Prostate gland (tissue), 2 donors: ENCODE data around the gene AGBL4. TPM values are rescaled to one million over a fixed set of nuclear protein-coding genes. Genes with fewer than 3 reads are reported as not detected.

Experiments used
- DNase-seq: peaks from one replicate; pipeline ENCODE4 v3.0.0-alpha.2; 2019; ENCODE audit warnings: low spot score
- H3K27ac ChIP-seq, 2 donors: fragments of 200-600 bp; sonication (generic); 2 replicates each; pipeline ENCODE4 v1.5.1; 2017 to 2019
- H3K27me3 ChIP-seq: fragments of 200-600 bp; sonication (generic); replicated peaks from 2 replicates; pipeline ENCODE4 v1.5.1; 2019; ENCODE audit not compliant: insufficient read depth
- H3K36me3 ChIP-seq, 2 donors: fragments of 200-600 bp; sonication (generic); 1 replicate in 1 of 2; 2 replicates in 1 of 2; pipeline versions ENCODE4 v1.5.1 to v1.8.1; 2017 to 2019
- H3K4me1 ChIP-seq: fragments of 200-600 bp; sonication (generic); replicated peaks from 2 replicates; pipeline ENCODE4 v1.5.1; 2019
- H3K4me3 ChIP-seq, 2 donors: fragments of 200-600 bp; sonication (generic); 2 replicates each; pipeline ENCODE4 v1.5.1; 2017 to 2019
- H3K9me3 ChIP-seq: fragments of 200-600 bp; sonication (generic); 2 replicates; pipeline ENCODE4 v1.5.1; 2017
- POLR2A ChIP-seq: fragments of 450-650 bp; IDR thresholded peaks from one replicate; pipeline ENCODE4 v1.6.1; 2016; ENCODE audit warnings: antibody characterized with exemption, mild to moderate bottlenecking
- POLR2AphosphoS5 ChIP-seq: sonication (generic); formaldehyde crosslinking; IDR thresholded peaks from one replicate; pipeline ENCODE4 v1.6.1; 2017; ENCODE audit warnings: antibody characterized with exemption
- WGBS: methylation state at CpG from one replicate; pipeline ENCODE4 v1.1.5; 2018; 5-methylcytosine and 5-hydroxymethylcytosine counted together
- intact Hi-C: fragments of 100-400 bp; cut with DNase I; formaldehyde crosslinking; loops from one replicate; pipeline ENCODE4 v1.14.2; 2022
- total RNA-seq, 2 donors: library from RNA; depleted of rRNA; stranded (reverse); fragments of >200 nt; gene quantifications; one replicate each; pipeline ENCODE4 v1.1.0, GENCODE V29; 2016
- TF ChIP-seq, protein P1 (sequence below), 4 experiments: fragments of 200-600 bp in 2 of 4; fragments of 450-650 bp in 2 of 4; sonication (generic) in 2 of 4; IDR thresholded peaks; 1 replicate in 3 of 4; 2 replicates in 1 of 4; pipeline ENCODE4 v1.5.1; 2016 to 2019; ENCODE audit warnings: antibody characterized with exemption in 4 of 4, mild to moderate bottlenecking in 2 of 4, moderate library complexity in 2 of 4

AGBL4 gene
- total RNA-seq, 2 donors from 2014 or later: 0.82 to 2.7 TPM

DNA sequence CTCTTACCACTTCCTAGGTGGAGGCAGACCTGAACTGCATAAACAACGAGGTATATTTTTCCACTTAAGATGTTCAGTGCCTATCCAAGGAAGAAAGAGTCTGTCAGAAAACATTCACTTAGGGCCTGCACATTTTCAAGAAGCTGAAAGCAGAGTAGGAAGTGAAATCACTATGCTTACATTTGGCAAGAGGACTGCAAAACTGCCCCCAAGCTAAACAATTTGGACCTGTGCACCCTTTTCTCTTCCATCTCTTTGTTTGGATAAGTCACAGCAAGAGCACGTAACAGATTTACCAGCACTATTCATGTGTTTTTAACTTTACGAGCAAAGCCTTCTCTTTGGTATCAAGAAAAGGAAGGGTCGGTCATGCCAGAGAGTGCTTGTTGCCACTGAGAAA is 1233.9 kb downstream of the AGBL4 start:
- TF ChIP-seq, protein P1, sequence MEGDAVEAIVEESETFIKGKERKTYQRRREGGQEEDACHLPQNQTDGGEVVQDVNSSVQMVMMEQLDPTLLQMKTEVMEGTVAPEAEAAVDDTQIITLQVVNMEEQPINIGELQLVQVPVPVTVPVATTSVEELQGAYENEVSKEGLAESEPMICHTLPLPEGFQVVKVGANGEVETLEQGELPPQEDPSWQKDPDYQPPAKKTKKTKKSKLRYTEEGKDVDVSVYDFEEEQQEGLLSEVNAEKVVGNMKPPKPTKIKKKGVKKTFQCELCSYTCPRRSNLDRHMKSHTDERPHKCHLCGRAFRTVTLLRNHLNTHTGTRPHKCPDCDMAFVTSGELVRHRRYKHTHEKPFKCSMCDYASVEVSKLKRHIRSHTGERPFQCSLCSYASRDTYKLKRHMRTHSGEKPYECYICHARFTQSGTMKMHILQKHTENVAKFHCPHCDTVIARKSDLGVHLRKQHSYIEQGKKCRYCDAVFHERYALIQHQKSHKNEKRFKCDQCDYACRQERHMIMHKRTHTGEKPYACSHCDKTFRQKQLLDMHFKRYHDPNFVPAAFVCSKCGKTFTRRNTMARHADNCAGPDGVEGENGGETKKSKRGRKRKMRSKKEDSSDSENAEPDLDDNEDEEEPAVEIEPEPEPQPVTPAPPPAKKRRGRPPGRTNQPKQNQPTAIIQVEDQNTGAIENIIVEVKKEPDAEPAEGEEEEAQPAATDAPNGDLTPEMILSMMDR (IDR thresholded peaks at IDR 0.05): no peak
- TF ChIP-seq POLR2AphosphoS5 (peak; percentile 62), POLR2A (no peak)
- H3K27ac ChIP-seq: no peak overlapping the region

GRCh38 chr1:48785869-48786268 is 1237.9 kb downstream of the AGBL4 start:
- H3K9me3 ChIP-seq: no peaks in the 10 kb centered on the region
- intact Hi-C loops: no loop called here
- TF ChIP-seq POLR2AphosphoS5 (no peak), POLR2A (no peak)
- TF ChIP-seq, protein P1 (IDR thresholded peaks at IDR 0.05): no peak
- H3K4me1 ChIP-seq: no peaks in the 10 kb centered on the region
- WGBS: 94% methylated on average over 1 of the region's 1 CpG
- H3K4me3 ChIP-seq: no peak overlapping the region
- no peak for DNase-seq
- no peaks in the 10 kb centered on the region for H3K27me3 ChIP-seq
- H3K27ac ChIP-seq: no peak overlapping the region
- H3K36me3 ChIP-seq: no peaks in the 10 kb centered on the region

More for the DNA sequence above, 1233.9 kb downstream of the AGBL4 start:
- H3K27me3 ChIP-seq: no peaks in the 10 kb centered on the region
- no peak overlapping the region for H3K4me3 ChIP-seq
- H3K9me3 ChIP-seq: no peaks in the 10 kb centered on the region
- H3K36me3 ChIP-seq: no peaks in the 10 kb centered on the region
- H3K4me1 ChIP-seq: no peaks in the 10 kb centered on the region
- intact Hi-C loops: no loop called here
- whole genome bisulfite sequencing: 17% methylated on average over 4 of the region's 4 CpGs
- peak; percentile 43 for DNase-seq

- intact Hi-C loops: no loop called here
- 47% methylated on average over 2 of the region's 2 CpGs for WGBS
- H3K36me3 ChIP-seq: no peaks in the 10 kb centered on the region
These were observed 1239.5 kb downstream of the AGBL4 start for GRCh38 chr1:48784301-48784700.

DNA sequence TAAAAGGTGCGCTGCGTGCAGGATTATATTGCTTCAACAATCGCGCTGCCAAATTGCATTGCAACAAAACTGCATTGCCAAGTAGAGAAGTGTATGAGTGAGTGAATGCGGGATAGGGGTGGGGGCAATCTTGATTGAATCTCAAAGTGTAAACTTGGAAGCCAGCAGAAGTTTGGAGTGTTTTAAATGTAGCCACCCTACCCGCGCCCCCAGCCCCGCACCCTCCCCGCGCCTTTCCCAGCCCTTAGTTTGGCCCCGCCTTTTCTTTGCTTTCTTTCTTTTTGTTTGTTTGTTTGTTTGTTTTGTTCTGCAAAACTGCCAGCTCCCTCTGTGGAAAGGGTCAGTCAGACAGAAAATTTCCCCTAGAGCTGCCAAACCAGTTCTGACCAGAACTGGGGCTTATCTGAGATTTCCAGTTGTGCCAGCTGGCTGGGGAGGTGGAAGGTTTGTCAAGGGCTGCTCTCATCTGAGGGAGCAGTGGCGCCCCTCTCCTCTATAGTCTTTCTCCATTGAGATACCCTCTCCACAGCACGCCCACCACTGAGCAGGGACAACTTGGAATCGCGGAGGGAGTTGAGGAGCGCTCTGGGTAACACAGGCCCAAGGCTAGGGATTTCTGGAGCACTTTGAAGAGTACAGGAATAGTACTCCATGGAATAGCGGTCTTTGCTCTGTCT is 1246.4 kb downstream of the AGBL4 start:
- TF ChIP-seq POLR2A (no peak), POLR2AphosphoS5 (no peak)
- TF ChIP-seq, protein P1 (IDR thresholded peaks at IDR 0.05): no peak
- Histone ChIP-seq H3K9me3 (no peaks in the 10 kb centered on the region), H3K27me3 (no peaks in the 10 kb centered on the region), H3K4me3 (peak overlapping the region; percentile 46 to 61), H3K27ac (no peak overlapping the region), H3K4me1 (peaks cover 4% of the 10 kb centered on the region), H3K36me3 (no peaks in the 10 kb centered on the region)
- WGBS: 7% methylated on average over 17 of the region's 17 CpGs
- peak; percentile 18 for DNase-seq
- intact Hi-C loops: no loop called here

More at GRCh38 chr1:48784301-48784700, 1239.5 kb downstream of the AGBL4 start:
- no peak for TF ChIP-seq POLR2A
- TF ChIP-seq, protein P1 (IDR thresholded peaks at IDR 0.05): no peak
- TF ChIP-seq POLR2AphosphoS5: peak; percentile 27
- DNase-seq: peak; percentile 8
- Histone ChIP-seq H3K27ac (no peak overlapping the region), H3K4me3 (no peak overlapping the region), H3K27me3 (no peaks in the 10 kb centered on the region), H3K4me1 (no peaks in the 10 kb centered on the region), H3K9me3 (no peaks in the 10 kb centered on the region)
